Activated naive CD4-positive, alpha-beta T cell treated with anti-CD3 and anti-CD28 coated beads, Interleukin-2, amount 50 U/mL, for 72 hours (primary cell): ENCODE measurements around the gene ANTKMT. TPM values are rescaled to one million over a fixed set of nuclear protein-coding genes. Genes with fewer than 3 reads are reported as not detected.
A peak's percentile ranks its signal among the peaks of the same experiment; 100 is the strongest.
"Not testable (repeated sequence)": the region's sequence is repeated elsewhere in the genome, so short reads cannot be mapped to it uniquely, and the experiment has no call there.

Experiments used
- ATAC-seq, 2 donors: fragments of 150-1000 bp; cut with Tn5 transposase; 2 replicates each; pipeline ENCODE4 v1.10.0; 2021; ENCODE audit warnings: mild to moderate bottlenecking in 2 of 2, moderate library complexity in 2 of 2
- DNase-seq, 2 donors: peaks; one replicate each; pipeline ENCODE4 v3.0.0; 2021 to 2022; ENCODE audit warnings: low spot score in 2 of 2
- H3K27ac Mint-ChIP-seq, 2 donors: one replicate each; pipeline ENCODE4 v1.8.0; 2022; ENCODE audit warnings: mild to moderate bottlenecking in 2 of 2, mixed read lengths in 2 of 2
- H3K36me3 Mint-ChIP-seq, 2 donors: one replicate each; pipeline ENCODE4 v1.8.0; 2022; ENCODE audit warnings: mixed read lengths in 2 of 2
- H3K9me3 Mint-ChIP-seq, 2 donors: one replicate each; pipeline ENCODE4 v1.8.0; 2022; ENCODE audit warnings: mixed read lengths in 2 of 2
- total RNA-seq, 2 donors: library from RNA; stranded (reverse); gene quantifications; one replicate each; pipeline ENCODE4 v1.2.3, GENCODE V29; 2022

Gene ANTKMT
- total RNA-seq, 2 donors from 2014 or later: 17.6 to 22.6 TPM

GRCh38 chr16:679814-680624 is 40.9 kb upstream of the ANTKMT start, which contains the start of gene STUB1:
STUB1 (plus strand) TSS chr16:680410; CDS start chr16:680526, 116 bp downstream.
- peak; percentile 54 to 55 for ATAC-seq
- H3K9me3 Mint-ChIP-seq: no peaks in the 10 kb centered on the region

DNA sequence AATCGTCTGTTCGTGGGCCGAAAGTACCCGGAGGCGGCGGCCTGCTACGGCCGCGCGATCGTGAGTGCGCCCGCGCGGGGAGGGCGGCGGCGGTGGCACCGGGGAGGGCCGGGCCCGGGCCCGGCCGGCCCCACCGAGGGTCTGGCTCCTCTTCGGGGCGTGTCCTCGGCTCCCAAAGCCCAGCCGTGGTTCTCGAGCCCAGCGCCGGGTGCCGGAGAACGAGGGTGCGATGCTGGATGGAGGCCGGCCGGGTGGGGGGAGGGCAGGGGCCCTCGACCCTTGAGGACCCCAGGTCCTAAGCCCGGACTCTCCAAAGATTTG is 40.4 kb upstream of the ANTKMT start:
- no peaks in the 10 kb centered on the region for H3K9me3 Mint-ChIP-seq
- H3K27ac Mint-ChIP-seq: peak overlapping the region in 1 of 2 donors; percentile 71
- peaks cover 5 to 15% of the 10 kb centered on the region in 2 donors for H3K36me3 Mint-ChIP-seq
- ATAC-seq: no peak
- DNase-seq: no peak

More at GRCh38 chr16:679814-680624, 40.9 kb upstream of the ANTKMT start, which contains the start of gene STUB1:
- DNase-seq: peak; percentile 85 to 87
- Mint-ChIP-seq H3K27ac (peak within 1 kb of the TSS; percentile 71 to 85), H3K36me3 (peaks cover 5 to 15% of the 10 kb centered on the region in 2 donors)

DNA sequence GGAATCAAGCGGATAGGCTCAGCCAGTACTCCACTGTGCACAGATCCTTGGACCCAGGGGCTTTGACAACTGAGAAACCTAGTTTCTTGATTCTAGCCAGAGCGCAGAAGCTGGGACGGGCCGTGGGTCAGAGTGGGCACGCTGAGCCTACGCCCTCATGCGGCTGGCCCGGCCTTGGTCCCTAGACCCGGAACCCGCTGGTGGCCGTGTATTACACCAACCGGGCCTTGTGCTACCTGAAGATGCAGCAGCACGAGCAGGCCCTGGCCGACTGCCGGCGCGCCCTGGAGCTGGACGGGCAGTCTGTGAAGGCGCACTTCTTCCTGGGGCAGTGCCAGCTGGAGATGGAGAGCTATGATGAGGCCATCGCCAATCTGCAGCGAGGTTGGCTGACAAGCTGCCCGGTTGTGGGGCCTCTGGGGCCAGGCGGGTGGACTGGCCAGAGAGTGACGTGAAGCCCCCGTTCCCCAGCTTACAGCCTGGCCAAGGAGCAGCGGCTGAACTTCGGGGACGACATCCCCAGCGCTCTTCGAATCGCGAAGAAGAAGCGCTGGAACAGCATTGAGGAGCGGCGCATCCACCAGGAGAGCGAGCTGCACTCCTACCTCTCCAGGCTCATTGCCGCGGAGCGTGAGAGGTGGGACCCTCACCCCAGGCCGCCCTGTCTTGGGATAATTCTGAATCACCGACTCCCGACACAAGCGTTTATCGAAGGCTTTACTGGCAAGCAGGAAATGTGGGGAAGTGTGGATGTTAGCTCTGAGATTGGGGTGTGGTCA is 39.8 kb upstream of the ANTKMT start:
- Mint-ChIP-seq H3K27ac (peak overlapping the region; percentile 50 to 71), H3K36me3 (peaks cover 5 to 18% of the 10 kb centered on the region in 2 donors), H3K9me3 (no peaks in the 10 kb centered on the region)
- DNase-seq (no peak), ATAC-seq (no peak)

DNA sequence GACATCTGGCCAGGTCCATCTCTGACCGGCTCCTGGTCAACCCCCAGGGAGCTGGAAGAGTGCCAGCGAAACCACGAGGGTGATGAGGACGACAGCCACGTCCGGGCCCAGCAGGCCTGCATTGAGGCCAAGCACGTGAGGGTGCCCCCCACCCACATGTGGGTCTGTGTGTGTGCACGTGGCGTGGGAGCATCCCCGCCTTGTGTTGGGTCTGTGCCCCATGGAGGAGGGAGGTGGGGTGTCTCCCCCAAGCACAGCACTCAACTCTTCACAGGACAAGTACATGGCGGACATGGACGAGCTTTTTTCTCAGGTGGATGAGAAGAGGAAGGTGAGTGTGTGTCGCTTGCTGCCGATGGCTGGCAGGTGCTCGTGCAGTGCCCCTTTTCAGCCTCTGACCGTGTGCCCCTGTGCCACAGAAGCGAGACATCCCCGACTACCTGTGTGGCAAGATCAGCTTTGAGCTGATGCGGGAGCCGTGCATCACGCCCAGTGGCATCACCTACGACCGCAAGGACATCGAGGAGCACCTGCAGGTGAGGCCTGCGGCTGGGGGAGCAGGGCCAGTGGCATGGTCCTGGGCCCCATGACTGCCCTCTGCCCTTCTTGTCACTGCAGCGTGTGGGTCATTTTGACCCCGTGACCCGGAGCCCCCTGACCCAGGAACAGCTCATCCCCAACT is 39.1 kb upstream of the ANTKMT start:
- DNase-seq: no peak
- Mint-ChIP-seq H3K36me3 (peaks cover 5 to 22% of the 10 kb centered on the region in 2 donors), H3K9me3 (no peaks in the 10 kb centered on the region), H3K27ac (peak overlapping the region; percentile 71 to 94)
- no peak for ATAC-seq

GRCh38 chr16:682493-683395 is 38.2 kb upstream of the ANTKMT start:
- DNase-seq (no peak), ATAC-seq (no peak)
- peaks cover 5 to 22% of the 10 kb centered on the region in 2 donors for H3K36me3 Mint-ChIP-seq
- no peaks in the 10 kb centered on the region for H3K9me3 Mint-ChIP-seq
- peak overlapping the region; percentile 73 to 94 for H3K27ac Mint-ChIP-seq

- Mint-ChIP-seq H3K36me3 (peaks cover 5 to 22% of the 10 kb centered on the region in 2 donors), H3K27ac (peak overlapping the region; percentile 65 to 73), H3K9me3 (no peaks in the 10 kb centered on the region)
- DNase-seq (no peak), ATAC-seq (no peak)
Measured at GRCh38 chr16:683396-684070, 37.4 kb upstream of the ANTKMT start.

DNA sequence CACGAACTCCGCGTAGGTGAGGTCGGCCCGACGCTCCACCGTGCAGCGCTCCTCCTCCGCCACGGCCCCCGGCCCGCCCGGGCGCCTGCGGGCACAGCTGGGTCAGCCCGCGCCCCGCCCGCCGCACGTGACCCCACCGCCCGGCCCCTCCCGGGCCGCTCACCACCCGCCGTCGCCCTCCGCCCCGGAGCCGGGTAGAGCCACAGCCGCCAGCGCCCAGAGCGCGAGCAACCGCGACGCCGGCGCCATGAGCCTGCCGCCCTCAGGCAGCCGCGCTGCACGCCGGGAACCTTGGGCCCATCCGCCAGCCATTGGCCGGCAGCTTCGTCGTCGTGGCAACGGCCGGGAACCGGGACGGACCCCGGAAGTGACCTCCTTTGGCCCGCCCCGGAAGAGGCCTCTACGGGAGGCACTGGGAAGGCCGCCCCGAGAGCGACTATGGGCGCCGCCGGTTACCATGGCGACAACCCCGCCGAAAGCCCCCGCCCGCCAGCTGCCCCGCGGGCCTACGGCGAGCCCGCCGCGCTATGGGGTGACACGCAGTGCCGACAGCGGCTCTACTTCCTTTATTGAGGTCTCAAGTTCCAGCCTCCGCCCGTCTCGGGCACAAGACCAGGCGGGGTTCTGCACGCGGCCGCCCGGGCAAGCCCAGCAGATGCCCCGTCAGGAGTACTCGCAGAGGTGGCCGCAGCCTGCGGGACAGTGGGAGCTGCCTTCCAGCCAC is 36.7 kb upstream of the ANTKMT start, which contains the start of gene JMJD8:
JMJD8 (minus strand) TSS at position 264 of the 724 bp plus-strand sequence; CDS start at position 249, 15 bp downstream.
- H3K36me3 Mint-ChIP-seq: peaks cover 5 to 22% of the 10 kb centered on the region in 2 donors
- no peaks in the 10 kb centered on the region for H3K9me3 Mint-ChIP-seq
- H3K27ac Mint-ChIP-seq: peak within 1 kb of the TSS; percentile 65 to 73
- ATAC-seq (peak; percentile 82 to 85), DNase-seq (peak; percentile 96 to 97)

DNA sequence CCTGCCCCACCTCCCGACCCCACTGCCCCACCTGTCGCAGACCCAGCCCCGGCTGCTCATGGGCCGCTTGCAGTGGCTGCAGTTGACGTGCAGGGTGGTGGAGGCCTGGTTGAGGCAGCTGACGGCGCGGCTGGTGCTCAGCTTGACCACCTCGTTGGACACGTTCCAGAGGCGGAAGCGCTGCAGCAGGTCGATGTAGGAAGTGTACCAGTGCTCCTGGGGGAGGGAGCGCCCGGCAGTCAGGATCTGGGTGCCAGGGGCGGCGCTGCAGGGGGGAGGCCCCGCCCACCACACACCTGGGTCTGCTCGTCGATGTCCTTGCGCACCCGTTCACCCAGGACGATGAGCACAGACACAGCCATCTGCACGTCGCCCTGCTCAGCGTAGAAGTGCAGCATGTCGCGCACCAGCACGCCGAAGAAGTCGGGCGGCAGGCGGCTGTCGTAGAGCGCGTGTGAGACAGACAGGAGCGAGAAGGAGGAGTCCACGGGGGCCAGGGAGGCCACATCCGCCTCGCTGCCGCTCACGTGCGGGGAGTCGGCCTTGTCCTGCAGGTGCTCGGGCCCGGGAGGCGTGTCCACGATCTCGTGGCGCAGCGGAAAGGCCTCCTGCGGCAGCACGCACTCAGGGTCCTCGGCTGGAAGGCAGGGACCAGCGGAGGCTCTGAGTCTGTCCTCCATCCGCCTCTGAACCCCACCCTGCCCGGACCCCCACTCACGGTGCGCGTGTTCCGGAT is 35.8 kb upstream of the ANTKMT start:
- peak in 1 of 2 donors; percentile 58 for DNase-seq
- no peak for ATAC-seq
- Mint-ChIP-seq H3K36me3 (peaks cover 5 to 22% of the 10 kb centered on the region in 2 donors), H3K9me3 (no peaks in the 10 kb centered on the region), H3K27ac (peak overlapping the region in 1 of 2 donors; percentile 4)

DNA sequence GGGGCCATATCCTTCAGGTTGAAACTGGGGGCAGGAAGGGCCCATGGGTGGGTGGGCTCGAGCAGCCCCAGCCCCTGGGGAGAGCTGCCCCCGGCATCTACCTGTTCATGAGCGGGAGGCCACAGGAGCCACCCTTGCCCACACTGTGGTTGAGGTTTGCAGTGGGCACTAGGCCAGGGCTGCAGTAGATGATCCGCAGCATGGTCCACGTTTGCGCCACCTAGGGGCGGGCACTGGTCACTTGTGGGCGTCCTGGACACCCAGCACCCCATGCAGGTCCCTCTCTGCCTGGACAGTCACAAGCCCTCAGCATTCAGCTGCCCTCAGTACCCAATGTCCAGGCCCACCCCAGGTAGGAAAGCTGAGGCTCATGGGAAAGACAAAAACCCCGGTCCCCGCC is 35.0 kb upstream of the ANTKMT start:
- H3K9me3 Mint-ChIP-seq: no peaks in the 10 kb centered on the region
- peak overlapping the region in 1 of 2 donors; percentile 4 for H3K27ac Mint-ChIP-seq
- ATAC-seq (no peak), DNase-seq (peak in 1 of 2 donors; percentile 56)
- peaks cover 5 to 22% of the 10 kb centered on the region in 2 donors for H3K36me3 Mint-ChIP-seq

DNA sequence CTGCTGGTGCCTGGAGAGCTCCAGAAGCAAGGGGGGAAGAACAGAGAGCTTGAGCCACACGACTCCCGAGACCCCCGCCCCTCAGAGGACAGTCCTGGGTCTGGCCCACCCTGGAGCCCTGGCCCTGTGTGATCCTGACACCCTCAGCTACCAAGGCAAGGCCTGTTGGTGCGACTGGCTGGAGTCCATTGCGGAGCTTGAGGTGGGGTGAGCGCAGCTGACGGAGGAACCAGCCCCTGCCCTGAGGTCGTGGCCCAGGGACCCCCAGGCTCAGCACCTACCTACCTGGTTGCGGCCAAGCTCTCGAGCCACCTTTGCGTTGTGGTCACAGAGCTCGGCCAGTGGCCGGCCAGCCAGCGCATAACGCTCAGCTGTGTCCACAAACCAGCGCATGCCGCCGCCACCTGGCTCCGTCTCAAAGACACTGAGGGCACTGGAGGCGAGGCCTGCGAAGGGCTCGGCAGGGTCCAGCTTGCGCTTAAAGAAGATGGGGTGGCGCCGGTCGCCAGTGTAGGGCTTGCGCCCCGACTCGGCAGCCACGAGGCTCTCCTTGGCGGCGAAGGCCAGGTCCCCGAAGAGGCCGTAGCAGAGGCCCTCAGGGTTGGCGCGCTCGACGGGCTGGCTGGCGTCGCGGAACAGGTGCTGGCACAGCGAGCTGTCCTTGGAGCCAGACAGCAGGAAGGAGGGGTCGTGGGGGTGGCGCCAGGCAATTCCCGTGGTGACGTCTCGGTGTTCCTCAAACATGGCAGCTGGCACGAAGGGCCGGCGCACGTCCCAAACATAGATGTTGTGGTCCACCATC is 34.3 kb upstream of the ANTKMT start:
- Mint-ChIP-seq H3K9me3 (no peaks in the 10 kb centered on the region), H3K36me3 (peaks cover 5 to 19% of the 10 kb centered on the region in 2 donors), H3K27ac (peak overlapping the region in 1 of 2 donors; percentile 4)
- ATAC-seq: no peak
- peak in 1 of 2 donors; percentile 56 for DNase-seq

DNA sequence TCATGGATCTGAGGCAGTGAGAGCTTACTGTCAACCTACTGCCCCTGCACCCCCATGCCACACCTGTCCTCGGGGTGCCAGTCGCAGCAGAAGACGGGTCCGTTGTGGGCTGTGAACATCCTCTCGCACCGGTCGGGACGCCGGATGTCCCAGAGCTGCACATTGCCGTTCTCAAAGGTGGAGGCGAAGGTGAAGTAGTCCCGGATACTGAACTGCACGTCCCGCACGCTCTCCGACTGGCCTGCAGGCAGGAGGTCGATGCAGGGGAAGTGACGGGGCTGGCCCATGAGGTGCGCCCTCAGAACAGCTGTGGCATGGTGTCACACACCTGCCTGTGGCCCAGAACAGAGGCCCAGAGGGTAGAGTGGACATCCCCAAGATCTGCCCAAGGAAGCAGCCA is 33.4 kb upstream of the ANTKMT start:
- Mint-ChIP-seq H3K36me3 (peaks cover 3 to 11% of the 10 kb centered on the region in 2 donors), H3K9me3 (no peaks in the 10 kb centered on the region), H3K27ac (no peak overlapping the region)
- ATAC-seq (no peak), DNase-seq (no peak)

DNA sequence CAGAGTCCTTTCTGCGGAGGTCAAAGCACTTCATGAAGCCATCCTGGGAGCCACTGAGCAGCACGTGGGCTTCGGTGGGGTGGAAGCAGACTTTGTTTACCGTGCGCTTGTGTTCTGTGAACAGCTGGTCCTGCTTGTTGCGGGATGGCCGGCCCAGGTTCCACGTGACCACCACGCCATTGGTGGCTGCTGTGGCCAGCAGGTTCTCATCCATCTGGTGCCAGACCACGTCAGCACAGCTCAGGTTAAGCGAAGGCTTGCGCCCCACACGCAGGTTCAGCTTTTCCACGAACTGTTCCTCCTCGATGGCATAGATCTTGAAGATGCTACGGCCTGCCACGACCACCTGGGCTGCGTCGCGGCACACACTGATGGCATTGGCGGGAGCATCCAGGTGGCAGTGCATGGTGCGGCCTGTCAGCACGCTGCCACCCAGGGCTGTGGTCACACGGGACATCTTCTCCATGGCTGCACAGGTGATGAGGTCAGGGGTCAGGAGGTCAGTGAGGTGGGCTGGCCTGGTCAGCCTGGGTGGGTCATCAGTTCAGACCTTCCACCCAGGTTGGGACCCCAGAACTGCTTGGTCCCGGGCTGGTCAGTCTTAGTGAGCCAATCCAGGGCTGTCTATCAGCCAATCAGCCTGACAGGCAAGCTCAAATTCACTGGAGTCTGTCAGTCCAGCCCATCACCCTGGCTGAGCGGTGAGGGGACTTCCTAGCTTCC is 31.6 kb upstream of the ANTKMT start:
- peak in 1 of 2 donors; percentile 2 for ATAC-seq

DNA sequence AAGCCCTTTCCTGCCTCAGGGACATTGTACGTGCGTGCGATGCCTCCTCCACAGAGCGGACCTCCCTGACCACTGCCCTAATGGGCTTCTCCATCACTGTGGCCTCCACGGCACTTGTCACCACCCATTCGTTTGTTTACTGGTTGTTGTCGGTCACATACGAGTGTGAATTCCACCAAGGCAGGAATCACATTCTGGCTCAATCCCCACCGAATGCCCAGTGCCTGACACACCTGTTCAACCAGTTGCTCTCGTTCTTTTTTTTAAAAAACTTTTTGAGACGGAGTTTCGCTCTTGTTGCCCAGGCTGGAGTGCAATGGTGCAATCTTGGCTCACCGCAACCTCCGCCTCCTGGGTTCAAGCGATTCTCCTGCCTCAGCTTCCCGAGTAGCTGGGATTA is 29.7 kb upstream of the ANTKMT start:
- DNase-seq, H3K9me3 Mint-ChIP-seq, H3K36me3 Mint-ChIP-seq, ATAC-seq: not testable (repeated sequence)
- peak overlapping the region in 1 of 2 donors; percentile 95 for H3K27ac Mint-ChIP-seq

More for the DNA sequence above, 31.6 kb upstream of the ANTKMT start:
- H3K27ac Mint-ChIP-seq: peak overlapping the region; percentile 95
- DNase-seq: peak in 1 of 2 donors; percentile 56
- peaks cover 0 to 6% of the 10 kb centered on the region in 2 donors for H3K36me3 Mint-ChIP-seq
- H3K9me3 Mint-ChIP-seq: no peaks in the 10 kb centered on the region
